Fibroblast of lung (primary cell): ENCODE results near the gene MTF2. TPM values are rescaled to one million over a fixed set of nuclear protein-coding genes. Genes with fewer than 3 reads are reported as not detected.
A peak's percentile ranks its signal among the peaks of the same experiment; 100 is the strongest.

Experiments
- DNase-seq, 2 donors: peaks; one replicate each; pipeline versions ENCODE4 v3.0.0 to v3.0.0-alpha.2; 2010; ENCODE audit warnings: low read depth in 2 of 2
- H2AFZ ChIP-seq: 2 replicates; pipeline ENCODE4 v1.5.1; 2012; ENCODE audit warnings: low read length, control low read depth, inconsistent platforms
- H3K27ac ChIP-seq: 2 replicates; pipeline ENCODE4 v1.5.1; 2011; ENCODE audit warnings: low read length, control low read depth; ENCODE audit not compliant: insufficient read depth
- H3K27me3 ChIP-seq: 2 replicates; pipeline ENCODE4 v1.5.1; 2011; ENCODE audit warnings: mild to moderate bottlenecking, low read length; ENCODE audit not compliant: control insufficient read depth, insufficient read depth
- H3K36me3 ChIP-seq: 2 replicates; pipeline ENCODE4 v1.5.1; 2011; ENCODE audit warnings: low read length; ENCODE audit not compliant: control insufficient read depth, insufficient read depth
- H3K4me1 ChIP-seq: 2 replicates; pipeline ENCODE4 v1.5.1; 2011; ENCODE audit warnings: low read length; ENCODE audit not compliant: control insufficient read depth, insufficient read depth; ENCODE audit errors: extremely low read depth
- H3K4me2 ChIP-seq: 2 replicates; pipeline ENCODE4 v1.5.1; 2011; ENCODE audit warnings: low read length, control low read depth; ENCODE audit not compliant: insufficient read depth; ENCODE audit errors: extremely low read depth
- H3K4me3 ChIP-seq, 4 experiments: fragments of 200-600 bp in 1 of 4; sonication (generic) in 1 of 4; replicated peaks in 1 of 4; 2 replicates each; pipeline ENCODE4 v1.5.1; 2011 to 2016; ENCODE audit warnings: low read length in 4 of 4, low read depth in 3 of 4, mild to moderate bottlenecking in 3 of 4, control low read depth in 2 of 4, inconsistent platforms in 1 of 4, mixed read lengths in 1 of 4; ENCODE audit not compliant: insufficient read depth in 1 of 4; ENCODE audit errors: control extremely low read depth in 1 of 4
- H3K79me2 ChIP-seq: 2 replicates; pipeline ENCODE4 v1.5.1; 2012; ENCODE audit warnings: mild to moderate bottlenecking, low read length, inconsistent platforms; ENCODE audit not compliant: control insufficient read depth, insufficient read depth
- H3K9ac ChIP-seq: 2 replicates; pipeline ENCODE4 v1.5.1; 2011; ENCODE audit warnings: mild to moderate bottlenecking, low read length, control low read depth; ENCODE audit not compliant: insufficient read depth
- H3K9me3 ChIP-seq: 2 replicates; pipeline ENCODE4 v1.5.1; 2012; ENCODE audit warnings: low read depth, low read length; ENCODE audit not compliant: control insufficient read depth, insufficient read depth
- H4K20me1 ChIP-seq: 2 replicates; pipeline ENCODE4 v1.5.1; 2011; ENCODE audit warnings: low read length; ENCODE audit not compliant: control insufficient read depth, insufficient read depth; ENCODE audit errors: extremely low read depth
- CTCF ChIP-seq, 2 donors: IDR thresholded peaks in 1 of 2; conservative IDR thresholded peaks in 1 of 2; 1 replicate in 1 of 2; 2 replicates in 1 of 2; pipeline ENCODE4 v1.5.1; 2011 to 2012; ENCODE audit warnings: low read length in 2 of 2, control low read depth in 1 of 2, inconsistent platforms in 1 of 2, low read depth in 1 of 2, mild to moderate bottlenecking in 1 of 2
- EZH2 ChIP-seq: IDR thresholded peaks from 2 replicates; pipeline ENCODE4 v1.5.1; 2012; ENCODE audit warnings: low read length, control low read depth, mild to moderate bottlenecking; ENCODE audit errors: missing control alignments
- polyA plus RNA-seq, 2 donors: library from polyadenylated mRNA; depleted of rRNA in 1 of 2; stranded (reverse) in 1 of 2; unstranded in 1 of 2; fragments of >200 nt; gene quantifications; 2 replicates each; pipeline ENCODE4 v1.2.1, GENCODE V29; 2011 to 2012; ENCODE audit warnings: missing spikeins in 1 of 2
- total RNA-seq: library from RNA; depleted of rRNA; stranded (reverse); fragments of >200 nt; gene quantifications from 2 replicates; pipeline ENCODE4 v1.2.1, GENCODE V29; 2014

MTF2 gene
- total and polyA plus RNA-seq, 2 donors (not counting 1 experiment from before 2014, with no cell fraction given), result 8.6 to 8.9 TPM

GRCh38 chr1:93056214-93056613 is 22.9 kb upstream of the MTF2 start:
- Histone ChIP-seq H3K79me2 (no peaks in the 10 kb centered on the region), H4K20me1 (no peaks in the 10 kb centered on the region), H3K36me3 (no peaks in the 10 kb centered on the region), H3K4me1 (no peaks in the 10 kb centered on the region), H3K9ac (no peak overlapping the region), H3K4me3 (no peak overlapping the region), H3K4me2 (no peak overlapping the region), H3K9me3 (no peaks in the 10 kb centered on the region), H2AFZ (no peak overlapping the region), H3K27ac (no peak overlapping the region), H3K27me3 (no peaks in the 10 kb centered on the region)
- TF ChIP-seq EZH2 (no peak), CTCF (conservative IDR thresholded peaks at IDR 0.05 in 1 of 2, IDR thresholded peaks at IDR 0.05 in 1 of 2; ENCODE audit: low read depth in 1 of 2, low read length in 2 of 2) (no peak)
- peak; percentile 29 to 53 for DNase-seq

GRCh38 chr1:93056649-93057048 is 22.4 kb upstream of the MTF2 start:
- no peak overlapping the region for H3K4me3 ChIP-seq
- no peaks in the 10 kb centered on the region for H3K4me1 ChIP-seq
- no peaks in the 10 kb centered on the region for H3K27me3 ChIP-seq
- H3K36me3 ChIP-seq, result no peaks in the 10 kb centered on the region
- no peak for TF ChIP-seq EZH2
- TF ChIP-seq CTCF (conservative IDR thresholded peaks at IDR 0.05 in 1 of 2, IDR thresholded peaks at IDR 0.05 in 1 of 2; ENCODE audit: low read depth in 1 of 2, low read length in 2 of 2), result no peak
- H2AFZ ChIP-seq, result no peak overlapping the region
- H3K9ac ChIP-seq, result no peak overlapping the region
- H4K20me1 ChIP-seq, result no peaks in the 10 kb centered on the region
- no peak overlapping the region for H3K27ac ChIP-seq
- no peak for DNase-seq
- no peak overlapping the region for H3K4me2 ChIP-seq
- H3K9me3 ChIP-seq, result no peaks in the 10 kb centered on the region
- no peaks in the 10 kb centered on the region for H3K79me2 ChIP-seq

DNA sequence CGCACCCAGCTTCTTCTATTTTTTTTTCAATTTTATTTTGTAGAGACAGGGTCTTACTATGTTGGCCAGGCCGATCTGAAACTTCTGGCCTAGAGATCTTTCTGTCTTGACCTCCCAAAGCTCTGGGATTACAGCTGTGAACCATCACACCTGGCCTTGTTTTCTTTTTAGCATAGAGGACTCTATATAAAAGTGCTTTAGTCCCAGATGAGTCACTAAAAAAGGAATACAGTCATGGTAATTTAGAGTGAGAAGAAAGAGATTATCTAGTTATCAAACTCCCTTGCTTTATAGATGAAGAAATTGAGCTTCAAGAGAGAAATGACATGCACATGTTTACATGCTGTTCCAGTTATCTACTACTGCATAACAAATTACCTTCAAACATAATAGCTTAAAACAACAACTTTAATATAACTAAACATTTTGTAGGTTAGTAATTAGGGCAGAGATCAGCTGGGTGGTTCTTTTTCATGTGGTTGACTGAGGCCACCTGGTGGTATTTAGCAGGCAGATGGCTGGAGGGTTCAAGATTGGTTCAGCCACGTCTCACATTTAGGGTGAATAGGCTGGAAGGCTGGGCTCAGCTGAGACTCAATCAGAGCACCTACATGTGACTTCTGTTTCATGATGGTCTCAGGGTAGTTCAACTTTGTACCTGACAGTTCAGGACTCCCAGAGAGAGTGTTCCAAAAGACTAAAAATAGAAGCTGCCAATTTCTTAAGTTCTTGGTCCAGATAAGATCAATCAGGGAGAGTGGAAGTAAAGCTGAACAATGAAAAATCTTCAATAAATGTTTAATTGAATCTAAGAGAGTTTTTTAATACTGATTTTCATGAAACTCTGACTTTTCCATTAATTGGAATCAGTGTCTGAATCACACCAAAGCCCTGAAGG is 16.9 kb upstream of the MTF2 start:
- no peak overlapping the region for H3K9ac ChIP-seq
- no peak overlapping the region for H2AFZ ChIP-seq
- no peaks in the 10 kb centered on the region for H3K4me1 ChIP-seq
- no peaks in the 10 kb centered on the region for H3K79me2 ChIP-seq
- peaks cover 3% of the 10 kb centered on the region for H3K27me3 ChIP-seq
- H4K20me1 ChIP-seq, result no peaks in the 10 kb centered on the region
- no peak overlapping the region for H3K4me3 ChIP-seq
- TF ChIP-seq CTCF (conservative IDR thresholded peaks at IDR 0.05 in 1 of 2, IDR thresholded peaks at IDR 0.05 in 1 of 2; ENCODE audit: low read depth in 1 of 2, low read length in 2 of 2), result peak; percentile 44 to 46
- no peak for TF ChIP-seq EZH2
- H3K27ac ChIP-seq, result no peak overlapping the region
- peak; percentile 33 to 51 for DNase-seq
- H3K9me3 ChIP-seq, result no peaks in the 10 kb centered on the region
- H3K36me3 ChIP-seq, result no peaks in the 10 kb centered on the region
- no peak overlapping the region for H3K4me2 ChIP-seq
